GM04503 (cell line): ENCODE data around the gene MORF4L1.
"Not testable (repeated sequence)": the region's sequence is repeated elsewhere in the genome, so short reads cannot be mapped to it uniquely, and the experiment has no call there.

Source experiments
- DNase-seq: peaks from one replicate; pipeline ENCODE4 v3.0.0-alpha.2; 2012; ENCODE audit warnings: low read depth

Gene MORF4L1

GRCh38 chr15:78872155-78872971 is at the start of gene MORF4L1:
Gene MORF4L1, plus strand, starts transcription at chr15:78872890. Its CDS starts 128 bp downstream, at chr15:78873018.
- no peak for DNase-seq

- DNase-seq = no peak
Measured at GRCh38 chr15:78828920-78829319, 43.8 kb upstream of the MORF4L1 start.

- no peak for DNase-seq
Measured at GRCh38 chr15:78830514-78831228, 42.0 kb upstream of the MORF4L1 start.

- DNase-seq = no peak
Measured at GRCh38 chr15:78831229-78832207, 41.2 kb upstream of the MORF4L1 start.

- DNase-seq = no peak
Measured at GRCh38 chr15:78836333-78836732, 36.4 kb upstream of the MORF4L1 start.

GRCh38 chr15:78837131-78837530 is 35.6 kb upstream of the MORF4L1 start:
- DNase-seq = no peak

- DNase-seq = no peak
Measured at GRCh38 chr15:78837543-78837942, 35.1 kb upstream of the MORF4L1 start.

- no peak for DNase-seq
Measured at GRCh38 chr15:78838489-78838888, 34.2 kb upstream of the MORF4L1 start.

GRCh38 chr15:78839151-78839550 is 33.5 kb upstream of the MORF4L1 start:
- DNase-seq = not testable (repeated sequence)

- no peak for DNase-seq
Measured at GRCh38 chr15:78840661-78841375, 31.9 kb upstream of the MORF4L1 start.

- DNase-seq = no peak
Measured at GRCh38 chr15:78841376-78841706, 31.3 kb upstream of the MORF4L1 start.

- no peak for DNase-seq
Measured at GRCh38 chr15:78841891-78842290, 30.8 kb upstream of the MORF4L1 start.

GRCh38 chr15:78842519-78842918 is 30.2 kb upstream of the MORF4L1 start:
- DNase-seq = no peak

GRCh38 chr15:78846906-78847305 is 25.8 kb upstream of the MORF4L1 start:
- not testable (repeated sequence) for DNase-seq

GRCh38 chr15:78847387-78847906 is 25.2 kb upstream of the MORF4L1 start:
- not testable (repeated sequence) for DNase-seq

- DNase-seq = no peak
Measured at GRCh38 chr15:78850352-78850751, 22.3 kb upstream of the MORF4L1 start.

- no peak for DNase-seq
Measured at GRCh38 chr15:78850941-78851755, 21.5 kb upstream of the MORF4L1 start.

GRCh38 chr15:78853500-78853899 is 19.2 kb upstream of the MORF4L1 start:
- DNase-seq = no peak

- no peak for DNase-seq
Measured at GRCh38 chr15:78854833-78855372, 17.8 kb upstream of the MORF4L1 start.

GRCh38 chr15:78855746-78856145 is 16.9 kb upstream of the MORF4L1 start:
- peak; percentile 80 for DNase-seq
